GM18499 (cell line): Measurements from ENCODE around the gene MGAT5.

ENCODE experiments used
- ATAC-seq: cut with Tn5 transposase; IDR thresholded peaks from one replicate; pipeline ENCODE4 v1.9.1; 2021; ENCODE audit warnings: moderate number of reproducible peaks; ENCODE audit not compliant: insufficient read depth, unreplicated experiment

MGAT5 gene

GRCh38 chr2:134482131-134482723 lies 228.4 kb downstream of the MGAT5 start:
- ATAC-seq, result no peak

GRCh38 chr2:134482766-134483340 lies 229.0 kb downstream of the MGAT5 start:
- ATAC-seq, result no peak

GRCh38 chr2:134489732-134490384 lies 236.0 kb downstream of the MGAT5 start:
- ATAC-seq, result no peak

GRCh38 chr2:134490559-134490958 lies 236.7 kb downstream of the MGAT5 start:
- no peak for ATAC-seq

- no peak for ATAC-seq
Measured at GRCh38 chr2:134491022-134491421, 237.2 kb downstream of the MGAT5 start.

GRCh38 chr2:134491771-134492441 lies 238.0 kb downstream of the MGAT5 start:
- no peak for ATAC-seq

- no peak for ATAC-seq
Measured at GRCh38 chr2:134493797-134494196, 239.9 kb downstream of the MGAT5 start.

GRCh38 chr2:134498654-134499053 lies 244.8 kb downstream of the MGAT5 start:
- no peak for ATAC-seq

- ATAC-seq, result no peak
Measured at GRCh38 chr2:134499307-134499926, 245.5 kb downstream of the MGAT5 start.

- no peak for ATAC-seq
Measured at GRCh38 chr2:134500211-134500935, 246.5 kb downstream of the MGAT5 start.

GRCh38 chr2:134501476-134502091 lies 247.7 kb downstream of the MGAT5 start:
- ATAC-seq, result no peak

- ATAC-seq, result no peak
Measured at GRCh38 chr2:134502104-134502503, 248.2 kb downstream of the MGAT5 start.
